Transverse colon (tissue), 4 donors: ENCODE data around the gene ARL15. TPM values are rescaled to one million over a fixed set of nuclear protein-coding genes. Genes with fewer than 3 reads are reported as not detected.

Experiments used
- DNase-seq: peaks from one replicate; pipeline ENCODE4 v3.0.0-alpha.2; 2019
- H3K27ac ChIP-seq, 4 donors: fragments of 200-600 bp; sonication (generic); 2 replicates each; pipeline ENCODE4 v1.5.1; 2016 to 2018; ENCODE audit warnings: inconsistent platforms in 4 of 4
- H3K27me3 ChIP-seq: fragments of 200-600 bp; sonication (generic); 2 replicates; pipeline ENCODE4 v1.5.1; 2017; ENCODE audit warnings: inconsistent platforms
- H3K36me3 ChIP-seq, 4 donors: fragments of 200-600 bp; sonication (generic); 2 replicates each; pipeline ENCODE4 v1.5.1; 2017 to 2019; ENCODE audit warnings: inconsistent platforms in 4 of 4
- H3K4me1 ChIP-seq, 4 donors: fragments of 200-600 bp; sonication (generic); 2 replicates each; pipeline ENCODE4 v1.5.1; 2017 to 2020; ENCODE audit warnings: inconsistent platforms in 4 of 4
- H3K4me3 ChIP-seq, 4 donors: fragments of 200-600 bp; sonication (generic); 1 replicate in 1 of 4; 2 replicates in 3 of 4; pipeline versions ENCODE4 v1.5.1 to v1.6.1; 2017 to 2019; ENCODE audit warnings: inconsistent platforms in 4 of 4
- H3K9me3 ChIP-seq, 2 donors: fragments of 200-600 bp; sonication (generic); 2 replicates each; pipeline ENCODE4 v1.5.1; 2017 to 2019; ENCODE audit warnings: inconsistent platforms in 2 of 2
- CTCF ChIP-seq, 5 experiments: fragments of 200-600 bp in 3 of 5; fragments of 450-650 bp in 2 of 5; sonication (generic) in 3 of 5; IDR thresholded peaks; 1 replicate in 2 of 5; 2 replicates in 3 of 5; pipeline ENCODE4 v1.5.1; 2016 to 2017; ENCODE audit warnings: antibody characterized with exemption in 5 of 5, inconsistent platforms in 3 of 5, mild to moderate bottlenecking in 2 of 5, moderate library complexity in 1 of 5
- EP300 ChIP-seq: sonication (generic); formaldehyde crosslinking; IDR thresholded peaks from one replicate; pipeline ENCODE4 v1.6.1; 2017; ENCODE audit warnings: antibody characterized with exemption, low read depth
- POLR2A ChIP-seq: fragments of 450-650 bp; IDR thresholded peaks from one replicate; pipeline ENCODE4 v1.6.1; 2016; ENCODE audit warnings: antibody characterized with exemption, mild to moderate bottlenecking, moderate library complexity
- POLR2AphosphoS5 ChIP-seq, 3 donors: sonication (generic); formaldehyde crosslinking; IDR thresholded peaks; one replicate each; pipeline ENCODE4 v1.6.1; 2016; ENCODE audit warnings: antibody characterized with exemption in 3 of 3
- WGBS, 2 donors: methylation state at CpG; one replicate each; pipeline ENCODE4 v1.1.5; 2018; ENCODE audit warnings: low coverage in 1 of 2; 5-methylcytosine and 5-hydroxymethylcytosine counted together
- in situ Hi-C, 4 donors: fragments of 200-750 bp; cut with MboI; loops; one replicate each; pipeline versions ENCODE4 v1.15.0 to v1.15.1; 2017; ENCODE audit warnings: low sequenced_read_pairs in 3 of 4, low pct_ligation_motif_present in 1 of 4, low pct_unique_long_range_greater_than_20kb in 1 of 4
- intact Hi-C: fragments of 100-400 bp; cut with DNase I; formaldehyde crosslinking; loops from one replicate; pipeline ENCODE4 v1.15.1; 2023; ENCODE audit warnings: low total_unique reads
- total RNA-seq, 4 donors: library from RNA; depleted of rRNA; stranded (reverse); fragments of >200 nt; gene quantifications; one replicate each; pipeline ENCODE4 v1.1.0, GENCODE V29; 2016

ARL15 gene
- total RNA-seq, 4 donors from 2014 or later, result 9.0 to 57.1 (median 27.7) TPM

DNA sequence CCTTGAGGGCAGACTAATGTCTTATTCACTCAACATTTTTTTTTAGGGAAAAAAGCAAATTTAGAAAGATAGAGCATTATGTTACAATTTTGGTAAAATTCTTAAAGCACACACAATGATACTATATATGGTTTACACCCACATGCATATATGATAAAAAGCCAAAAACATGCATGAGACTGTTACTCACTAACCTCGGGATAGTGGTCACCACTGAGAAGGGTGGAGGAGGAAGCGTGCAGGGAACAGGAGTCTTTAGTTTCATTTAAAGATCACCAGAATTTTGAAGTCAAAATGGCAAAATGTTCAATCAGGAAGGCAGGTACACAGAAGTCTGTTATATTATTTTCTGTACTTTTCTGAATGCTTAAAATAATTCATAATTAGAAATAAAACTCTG lies 9.2 kb downstream of the ARL15 start:
- in situ Hi-C loops, result no loop called here
- TF ChIP-seq EP300, result no peak
- Histone ChIP-seq H3K27me3 (no peaks in the 10 kb centered on the region), H3K4me3 (no peak overlapping the region), H3K36me3 (no peaks in the 10 kb centered on the region), H3K27ac (no peak overlapping the region), H3K9me3 (no peaks in the 10 kb centered on the region), H3K4me1 (peaks cover 3 to 22% (median 16%) of the 10 kb centered on the region in 4 donors)
- no peak for DNase-seq
- WGBS, 2 donors, result 11 to 23% methylated on average over 2 of the region's 2 CpGs
- intact Hi-C loops, result no loop called here

DNA sequence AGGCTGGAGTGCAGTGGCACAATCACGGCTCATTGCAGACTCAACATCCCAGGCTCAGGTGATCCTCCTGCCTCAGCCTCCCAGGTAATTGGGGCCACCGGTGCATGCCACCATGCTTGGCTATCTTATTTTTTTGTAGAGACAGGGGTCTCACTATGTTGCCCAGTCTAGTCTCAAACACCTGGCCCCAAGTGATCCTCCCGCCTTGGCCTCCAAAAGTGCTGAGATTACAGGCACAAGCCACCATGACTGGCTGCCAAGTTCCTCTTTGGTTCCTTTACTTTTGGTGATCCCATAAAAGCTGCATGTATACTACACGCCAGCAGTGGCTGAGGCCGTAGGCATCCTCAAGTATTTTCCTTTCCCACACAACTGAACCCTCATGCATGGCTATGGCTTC lies 11.4 kb downstream of the ARL15 start:
- no peaks in the 10 kb centered on the region for H3K36me3 ChIP-seq
- intact Hi-C loops, result no loop called here
- H3K27me3 ChIP-seq, result no peaks in the 10 kb centered on the region
- DNase-seq, result no peak
- in situ Hi-C loops, result no loop called here
- H3K27ac ChIP-seq, result no peak overlapping the region
- no peak for TF ChIP-seq POLR2A
- no peak for TF ChIP-seq EP300
- TF ChIP-seq CTCF (IDR thresholded peaks at IDR 0.05), result no peak
- TF ChIP-seq POLR2AphosphoS5 (IDR thresholded peaks at IDR 0.05), result no peak
- H3K4me3 ChIP-seq, result no peak overlapping the region
- no peaks in the 10 kb centered on the region for H3K9me3 ChIP-seq
- H3K4me1 ChIP-seq, result peaks cover 12 to 44% (median 37%) of the 10 kb centered on the region in 4 donors
- 95 to 100% methylated on average over 2 to 5 of the region's 5 CpGs for WGBS, 2 donors

GRCh38 chr5:54296386-54296785 lies 14.0 kb downstream of the ARL15 start:
- 0 to 72% methylated on average over 1 to 2 of the region's 2 CpGs for WGBS, 2 donors
- no peaks in the 10 kb centered on the region for H3K9me3 ChIP-seq
- no peak overlapping the region for H3K4me3 ChIP-seq
- intact Hi-C loops (no loop called here), in situ Hi-C loops (no loop called here)
- TF ChIP-seq POLR2AphosphoS5 (IDR thresholded peaks at IDR 0.05), result peak; percentile 6 to 35 (median 13)
- TF ChIP-seq POLR2A, result no peak
- H3K4me1 ChIP-seq, result peaks cover 12 to 43% (median 35%) of the 10 kb centered on the region in 4 donors
- DNase-seq, result peak; percentile 68
- H3K27ac ChIP-seq, result peak overlapping the region; percentile 58 to 74 (median 62)
- H3K27me3 ChIP-seq, result no peaks in the 10 kb centered on the region
- H3K36me3 ChIP-seq, result no peaks in the 10 kb centered on the region

DNA sequence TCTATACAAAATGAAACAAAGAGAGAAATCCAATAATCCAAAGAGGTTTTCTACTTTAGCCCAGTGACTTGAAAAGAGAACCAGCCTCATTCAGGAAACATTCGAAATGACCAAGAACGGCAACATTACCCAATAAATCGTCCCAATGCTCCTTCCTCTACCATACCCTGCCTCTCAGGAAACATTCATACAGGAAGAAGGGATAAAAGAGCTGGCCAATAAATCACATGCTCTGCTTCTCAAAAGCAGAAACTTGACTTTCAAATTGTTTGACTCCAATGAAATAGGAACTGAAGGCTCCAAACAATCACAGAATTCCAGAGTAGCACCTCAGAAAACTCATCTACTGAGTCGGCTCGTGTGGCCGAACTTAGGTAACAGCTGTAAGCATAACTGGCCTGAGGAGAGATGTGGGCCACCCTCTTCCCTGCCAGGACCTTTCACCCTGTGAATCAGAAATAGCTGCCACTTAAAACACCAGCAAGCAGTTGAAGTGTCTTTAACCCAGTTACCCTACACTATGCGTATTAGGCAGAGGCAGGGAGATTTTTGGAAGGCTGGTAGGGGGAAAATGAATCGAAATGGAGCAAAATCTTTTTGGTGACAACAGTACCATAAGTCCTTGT lies 14.6 kb downstream of the ARL15 start:
- H3K27ac ChIP-seq, result peak overlapping the region; percentile 58 to 74 (median 62)
- TF ChIP-seq CTCF (IDR thresholded peaks at IDR 0.05), result no peak
- TF ChIP-seq POLR2A, result no peak
- TF ChIP-seq EP300, result no peak
- no peak for TF ChIP-seq POLR2AphosphoS5 (IDR thresholded peaks at IDR 0.05)
- WGBS, 2 donors, result 42 to 50% methylated on average over 5 to 8 of the region's 8 CpGs
- DNase-seq, result no peak
- intact Hi-C loops, result no loop called here
- H3K27me3 ChIP-seq, result no peaks in the 10 kb centered on the region
- H3K36me3 ChIP-seq, result no peaks in the 10 kb centered on the region
- peaks cover 12 to 43% (median 34%) of the 10 kb centered on the region in 4 donors for H3K4me1 ChIP-seq
- no peak overlapping the region for H3K4me3 ChIP-seq
- no peaks in the 10 kb centered on the region for H3K9me3 ChIP-seq
- in situ Hi-C loops, result no loop called here

- no peak overlapping the region for H3K4me3 ChIP-seq
- no peak for DNase-seq
- no peaks in the 10 kb centered on the region for H3K27me3 ChIP-seq
- no peaks in the 10 kb centered on the region for H3K9me3 ChIP-seq
- WGBS, 2 donors, result 63 to 80% methylated on average over 4 to 5 of the region's 5 CpGs
- peaks cover 12 to 56% (median 43%) of the 10 kb centered on the region in 4 donors for H3K4me1 ChIP-seq
- in situ Hi-C loops (no loop called here), intact Hi-C loops (no loop called here)
- H3K36me3 ChIP-seq, result no peaks in the 10 kb centered on the region
- TF ChIP-seq CTCF (IDR thresholded peaks at IDR 0.05) (no peak), POLR2A (no peak), POLR2AphosphoS5 (IDR thresholded peaks at IDR 0.05) (no peak), EP300 (no peak)
- no peak overlapping the region for H3K27ac ChIP-seq
These were observed 16.2 kb downstream of the ARL15 start for GRCh38 chr5:54294097-54294667.
